GM18870 (cell line): Measurements from ENCODE around the gene KRT80.

Experiments
- ATAC-seq: cut with Tn5 transposase; IDR thresholded peaks from one replicate; pipeline ENCODE4 v1.9.1; 2021; ENCODE audit warnings: moderate library complexity; ENCODE audit not compliant: unreplicated experiment

The KRT80 gene

GRCh38 chr12:52199294-52199919 is 7.6 kb upstream of the KRT80 start:
- ATAC-seq = no peak

GRCh38 chr12:52198454-52199215 is 6.8 kb upstream of the KRT80 start:
- ATAC-seq = no peak

GRCh38 chr12:52197371-52198231 is 5.8 kb upstream of the KRT80 start:
- no peak for ATAC-seq

- ATAC-seq = no peak
Measured at GRCh38 chr12:52195065-52195730, 3.4 kb upstream of the KRT80 start.

GRCh38 chr12:52193991-52194390 is 2.2 kb upstream of the KRT80 start:
- ATAC-seq = no peak

- no peak for ATAC-seq
Measured at GRCh38 chr12:52193532-52193931, 1.7 kb upstream of the KRT80 start.

GRCh38 chr12:52190860-52191729 is 719 bp downstream of the KRT80 start:
- ATAC-seq = no peak

GRCh38 chr12:52189376-52190174 is 2.2 kb downstream of the KRT80 start:
- no peak for ATAC-seq

GRCh38 chr12:52188658-52189057 is 3.2 kb downstream of the KRT80 start:
- no peak for ATAC-seq

- ATAC-seq = no peak
Measured at GRCh38 chr12:52187640-52188039, 4.2 kb downstream of the KRT80 start.

- no peak for ATAC-seq
Measured at GRCh38 chr12:52187206-52187605, 4.6 kb downstream of the KRT80 start.

GRCh38 chr12:52186118-52186840 is 5.5 kb downstream of the KRT80 start:
- ATAC-seq = no peak

GRCh38 chr12:52185400-52185967 is 6.3 kb downstream of the KRT80 start:
- no peak for ATAC-seq

- ATAC-seq = no peak
Measured at GRCh38 chr12:52184813-52185212, 7.0 kb downstream of the KRT80 start.

- no peak for ATAC-seq
Measured at GRCh38 chr12:52183971-52184370, 7.8 kb downstream of the KRT80 start.

- ATAC-seq = no peak
Measured at GRCh38 chr12:52183544-52183910, 8.3 kb downstream of the KRT80 start.

- ATAC-seq = no peak
Measured at GRCh38 chr12:52182898-52183543, 8.8 kb downstream of the KRT80 start.

- no peak for ATAC-seq
Measured at GRCh38 chr12:52182384-52182783, 9.4 kb downstream of the KRT80 start.
